ENCODE results near the gene CENPT. TPM values are rescaled to one million over a fixed set of nuclear protein-coding genes. Genes with fewer than 3 reads are reported as not detected.

The CENPT gene, protein sequence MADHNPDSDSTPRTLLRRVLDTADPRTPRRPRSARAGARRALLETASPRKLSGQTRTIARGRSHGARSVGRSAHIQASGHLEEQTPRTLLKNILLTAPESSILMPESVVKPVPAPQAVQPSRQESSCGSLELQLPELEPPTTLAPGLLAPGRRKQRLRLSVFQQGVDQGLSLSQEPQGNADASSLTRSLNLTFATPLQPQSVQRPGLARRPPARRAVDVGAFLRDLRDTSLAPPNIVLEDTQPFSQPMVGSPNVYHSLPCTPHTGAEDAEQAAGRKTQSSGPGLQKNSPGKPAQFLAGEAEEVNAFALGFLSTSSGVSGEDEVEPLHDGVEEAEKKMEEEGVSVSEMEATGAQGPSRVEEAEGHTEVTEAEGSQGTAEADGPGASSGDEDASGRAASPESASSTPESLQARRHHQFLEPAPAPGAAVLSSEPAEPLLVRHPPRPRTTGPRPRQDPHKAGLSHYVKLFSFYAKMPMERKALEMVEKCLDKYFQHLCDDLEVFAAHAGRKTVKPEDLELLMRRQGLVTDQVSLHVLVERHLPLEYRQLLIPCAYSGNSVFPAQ
- total RNA-seq (57.5 and 60.3 TPM in 2 replicates), polyA plus RNA-seq (61.3 and 70.3 TPM in 2 replicates), polyA minus RNA-seq (28.7 and 40.5 TPM in 2 replicates), Bru-seq, nascent RNA (percentile 49 among the genes with signal in this experiment), BruChase-seq, experiment 1, labeled RNA remaining after a 6-hour chase (percentile 73 among the genes with signal in this experiment), BruChase-seq, experiment 2, labeled RNA remaining after a 2-hour chase (percentile 61 among the genes with signal in this experiment)
- 29.6 and 37.1 TPM in 2 replicates for polyA plus RNA-seq (2011; cell fraction: cytosol; rRNA removed)
- polyA plus RNA-seq (2011; cell fraction: nucleus; rRNA removed): 432 and 495 TPM in 2 replicates
- polyA plus RNA-seq (2012): 43.0 and 54.3 TPM in 2 replicates
- polyA minus RNA-seq (2011; cell fraction: cytosol; rRNA and poly(A)+ RNA removed): 19.8 TPM
- 39.4 and 54.5 TPM in 2 replicates for polyA minus RNA-seq (2011; cell fraction: nucleus; rRNA and poly(A)+ RNA removed)
- long read RNA-seq, transcript CENPT-218 (12 exons, 2,133 nt): major isoform, 34 of 189 reads
- long read RNA-seq, partial matches to known transcripts: 96 of 189 reads
- long read RNA-seq, other reads (novel, unspliced or antisense): 56 of 189 reads

DNA sequence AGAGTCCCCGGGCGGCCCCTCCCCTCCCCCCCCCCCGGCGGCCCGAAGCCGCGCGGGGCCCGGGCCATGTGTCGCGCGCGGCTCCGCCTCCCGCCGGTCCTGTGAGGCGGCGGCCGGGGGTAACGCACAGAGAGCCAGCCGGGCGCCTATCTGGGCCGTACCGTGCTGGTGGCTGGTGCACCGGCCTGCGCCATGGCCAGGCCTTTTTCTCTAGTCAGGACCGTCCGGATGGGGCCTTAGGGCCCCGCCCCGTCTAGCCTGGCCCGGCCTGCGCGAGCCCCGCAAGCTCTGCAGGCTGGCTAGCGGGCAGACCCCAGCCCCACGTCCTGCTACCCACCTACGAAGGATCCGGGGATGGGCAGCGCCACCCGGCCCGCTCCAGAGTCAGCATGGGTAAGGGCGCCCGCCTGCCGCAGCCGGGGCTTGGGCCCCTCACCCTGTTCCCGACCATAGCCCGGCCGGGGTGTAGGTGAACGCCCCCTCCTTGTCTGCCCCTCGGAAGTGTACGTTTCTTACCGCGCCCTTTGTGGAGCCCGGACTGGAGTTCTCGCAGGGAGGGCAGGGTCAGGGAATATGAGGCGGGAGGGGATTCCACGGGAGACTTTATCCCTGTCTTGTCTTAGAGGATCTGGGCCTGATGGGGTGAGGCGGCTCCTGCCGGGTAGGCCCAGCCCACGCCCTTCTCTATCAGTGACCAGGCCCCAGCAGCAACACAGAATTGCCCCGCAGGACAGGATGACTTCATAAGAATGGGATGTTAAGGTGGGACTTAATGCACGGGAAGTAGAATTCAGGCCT lies at the start of gene CENPT:
Gene CENPT, minus strand, starts transcription at position 630 of the 798 bp plus-strand sequence. CDS start 13,834 bp downstream, outside the sequence.
- TF ChIP-seq, protein P1, sequence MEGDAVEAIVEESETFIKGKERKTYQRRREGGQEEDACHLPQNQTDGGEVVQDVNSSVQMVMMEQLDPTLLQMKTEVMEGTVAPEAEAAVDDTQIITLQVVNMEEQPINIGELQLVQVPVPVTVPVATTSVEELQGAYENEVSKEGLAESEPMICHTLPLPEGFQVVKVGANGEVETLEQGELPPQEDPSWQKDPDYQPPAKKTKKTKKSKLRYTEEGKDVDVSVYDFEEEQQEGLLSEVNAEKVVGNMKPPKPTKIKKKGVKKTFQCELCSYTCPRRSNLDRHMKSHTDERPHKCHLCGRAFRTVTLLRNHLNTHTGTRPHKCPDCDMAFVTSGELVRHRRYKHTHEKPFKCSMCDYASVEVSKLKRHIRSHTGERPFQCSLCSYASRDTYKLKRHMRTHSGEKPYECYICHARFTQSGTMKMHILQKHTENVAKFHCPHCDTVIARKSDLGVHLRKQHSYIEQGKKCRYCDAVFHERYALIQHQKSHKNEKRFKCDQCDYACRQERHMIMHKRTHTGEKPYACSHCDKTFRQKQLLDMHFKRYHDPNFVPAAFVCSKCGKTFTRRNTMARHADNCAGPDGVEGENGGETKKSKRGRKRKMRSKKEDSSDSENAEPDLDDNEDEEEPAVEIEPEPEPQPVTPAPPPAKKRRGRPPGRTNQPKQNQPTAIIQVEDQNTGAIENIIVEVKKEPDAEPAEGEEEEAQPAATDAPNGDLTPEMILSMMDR (IDR thresholded peaks at IDR 0.05; ENCODE audit: extremely low read depth in 1 of 2, insufficient read depth in 1 of 2, low read depth in 1 of 2, low read length in 2 of 2): no peak
- TF ChIP-seq, protein P2, sequence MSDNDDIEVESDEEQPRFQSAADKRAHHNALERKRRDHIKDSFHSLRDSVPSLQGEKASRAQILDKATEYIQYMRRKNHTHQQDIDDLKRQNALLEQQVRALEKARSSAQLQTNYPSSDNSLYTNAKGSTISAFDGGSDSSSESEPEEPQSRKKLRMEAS (IDR thresholded peaks at IDR 0.05; ENCODE audit: insufficient read depth, insufficient read length): peak; percentile 0
- Histone ChIP-seq H2AFZ (ENCODE audit: low read depth, low read length) (peak within 1 kb of the TSS; percentile 74), H3K27ac (ENCODE audit: insufficient read depth, low read depth, low read length) (peak within 1 kb of the TSS; percentile 79), H3K9ac (replicated peaks; ENCODE audit: extremely low read depth, insufficient read depth, low read length) (peak within 1 kb of the TSS; percentile 93), H3K27me3 (ENCODE audit: control insufficient read depth in 2 of 2, insufficient read depth in 2 of 2, low read length in 2 of 2) (no peaks in the 10 kb centered on the region), H3K9me3 (replicated peaks; ENCODE audit: control insufficient read depth, insufficient read depth, low read length) (no peaks in the 10 kb centered on the region), H3K4me3 (replicated peaks in 1 of 3; ENCODE audit: insufficient read depth in 1 of 3, low read depth in 1 of 3, low read length in 3 of 3) (peak within 1 kb of the TSS; percentile 71 to 81 (median 74)), H3K36me3 (ENCODE audit: control insufficient read depth in 2 of 2, extremely low read depth in 1 of 2, insufficient read depth in 2 of 2, low read length in 2 of 2) (peaks cover 0 to 3% of the 10 kb centered on the region in 2 experiments), H3K4me1 (ENCODE audit: control insufficient read depth, extremely low read depth, insufficient read depth, low read length) (peaks cover 32% of the 10 kb centered on the region), H3K9me1 (replicated peaks; ENCODE audit: control insufficient read depth, extremely low read depth, insufficient read depth, low read length) (no peaks in the 10 kb centered on the region), H3K79me2 (ENCODE audit: control insufficient read depth, insufficient read depth, low read length) (peaks cover 72% of the 10 kb centered on the region), H4K20me1 (replicated peaks; ENCODE audit: control insufficient read depth, extremely low read depth, insufficient read depth, low read length) (peaks cover 3% of the 10 kb centered on the region), H3K4me2 (ENCODE audit: insufficient read depth, low read length) (peak within 1 kb of the TSS; percentile 79)
- DNase-seq (ENCODE audit: low read depth, low spot score) (peak; percentile 58), FAIRE-seq (peak; percentile 60)
- intact Hi-C loops (cut with micrococcal nuclease) (loop anchor here (1.0 to 2.0 kb wide), 4 partner anchors 26 to 174 kb away; partner anchors contain the start of genes EDC4 and PSKH1), dilution Hi-C loops (cut with MboI; ENCODE audit: extremely low pct_ligation_motif_present, low sequenced_read_pairs) (no loop called here)
- BruUV-seq (replicated peaks): no TSS peak
- ChIA-PET CTCF (interaction anchor here (1.0 to 1.5 kb wide), 4 partner anchors 10 to 175 kb away, joined by 3 to 6 read pairs (median 4); no protein-coding TSS in a partner anchor), POLR2A (interaction anchor here (1.1 kb wide), 1 partner anchor 26 kb away, joined by 3 read pairs; the partner anchor contains the start of gene EDC4)
